Activated T-cell treated with anti-CD3 and anti-CD28 coated beads for 1 hour (primary cell): ENCODE measurements around the gene CYP39A1.

ENCODE experiments used
- DNase-seq: peaks from one replicate; pipeline ENCODE4 v3.0.0-alpha.2; 2020; ENCODE audit warnings: low read depth

The CYP39A1 gene

DNA sequence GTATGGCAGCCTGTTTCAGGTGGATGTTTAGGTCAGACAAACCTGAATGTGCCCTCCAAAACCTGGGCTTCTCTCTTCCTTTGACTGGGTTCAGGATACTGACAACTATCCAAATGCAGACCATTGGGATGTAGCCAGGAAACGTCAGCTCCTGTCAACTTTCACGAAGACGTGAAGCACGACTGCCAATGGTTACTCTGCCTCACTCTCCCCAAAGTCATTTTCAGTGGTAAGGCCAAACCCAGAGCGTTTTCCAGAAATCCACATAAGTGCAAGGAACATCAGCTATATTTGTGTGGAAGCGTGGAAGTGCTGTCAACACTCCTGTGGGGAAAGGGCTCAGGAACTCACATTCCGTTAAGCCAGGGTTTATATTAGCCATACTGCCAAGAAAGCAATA lies 141.3 kb downstream of the CYP39A1 start:
- DNase-seq: no peak

DNA sequence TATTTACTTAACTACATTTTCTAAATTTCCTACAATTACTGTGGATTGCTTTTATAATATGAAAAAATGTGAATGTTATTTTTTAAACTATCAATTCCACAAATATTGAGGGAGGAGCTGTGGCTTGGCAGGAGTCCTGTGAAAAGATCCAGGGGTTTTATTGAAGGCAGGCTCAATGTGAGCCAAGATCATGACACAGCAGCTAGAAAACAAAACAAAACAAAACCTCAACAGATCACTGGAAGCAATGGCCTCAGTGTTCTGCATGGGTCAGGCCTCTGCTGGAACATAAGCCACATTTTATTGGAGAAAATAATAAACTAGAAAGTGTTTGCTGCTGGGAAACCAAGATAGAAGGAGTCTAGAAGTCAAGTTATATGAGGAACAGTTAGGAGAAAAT lies 142.0 kb downstream of the CYP39A1 start:
- DNase-seq: no peak

DNA sequence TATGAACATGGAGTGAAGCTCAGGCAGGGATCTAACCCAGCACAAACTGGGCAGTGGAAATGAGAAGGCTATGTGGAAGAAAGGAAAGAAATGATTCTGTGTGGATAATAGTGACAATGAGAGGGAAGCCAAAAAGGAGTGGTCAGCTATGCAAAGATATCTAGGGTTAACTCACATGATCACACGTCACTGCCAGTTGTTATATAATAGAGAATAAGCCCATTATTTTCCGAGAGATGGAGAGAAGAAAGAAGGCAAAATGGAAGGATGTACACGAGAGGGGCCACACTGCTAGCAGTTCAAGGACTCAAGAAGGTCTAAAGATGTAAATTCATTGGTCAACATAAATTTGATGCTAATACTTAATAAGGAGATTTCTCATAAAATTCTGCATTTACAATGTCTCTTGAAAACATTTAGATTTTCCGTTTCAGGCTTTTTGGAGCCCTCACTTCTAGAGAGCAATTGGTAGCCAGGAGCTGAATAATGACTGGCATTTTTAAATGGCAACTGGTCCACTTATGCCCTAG lies 142.6 kb downstream of the CYP39A1 start:
- no peak for DNase-seq

DNA sequence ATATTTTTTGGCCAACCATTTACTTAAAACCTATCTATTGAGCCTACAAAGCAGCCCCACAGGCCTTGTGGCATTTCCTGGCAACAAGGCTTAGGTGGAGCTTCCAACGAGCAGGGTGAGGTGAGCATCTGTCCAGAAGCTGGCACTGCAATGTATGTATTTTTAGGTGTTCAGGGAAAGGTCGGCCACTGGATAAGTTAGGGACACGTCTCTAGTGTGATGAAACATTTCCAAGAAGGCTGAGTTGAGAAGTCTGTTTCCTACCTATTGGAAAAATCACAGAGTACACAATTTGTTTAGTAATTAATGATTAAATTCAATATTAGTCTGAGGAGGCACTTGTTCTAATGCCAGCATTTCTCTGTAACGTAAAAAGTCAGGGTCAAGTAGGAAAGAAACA lies 143.6 kb downstream of the CYP39A1 start:
- no peak for DNase-seq

DNA sequence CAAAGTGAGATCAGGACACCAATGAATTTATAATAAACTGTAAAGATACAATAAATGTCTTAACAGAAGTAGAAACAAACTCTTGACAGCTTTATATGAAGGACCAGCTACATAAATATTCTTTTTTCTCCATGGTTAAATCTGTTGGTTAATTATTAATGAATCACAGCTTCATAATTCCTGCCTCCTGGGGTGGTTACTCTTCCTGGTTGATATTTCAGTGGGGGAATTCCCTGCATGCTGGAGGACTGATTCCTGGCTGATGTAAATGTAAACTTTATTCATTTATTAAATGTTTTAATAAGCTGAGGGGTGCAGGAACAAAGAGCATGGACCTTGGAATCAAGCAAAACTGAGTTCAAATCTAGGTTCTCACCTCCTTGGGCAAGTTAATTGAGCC lies 145.2 kb downstream of the CYP39A1 start:
- no peak for DNase-seq

DNA sequence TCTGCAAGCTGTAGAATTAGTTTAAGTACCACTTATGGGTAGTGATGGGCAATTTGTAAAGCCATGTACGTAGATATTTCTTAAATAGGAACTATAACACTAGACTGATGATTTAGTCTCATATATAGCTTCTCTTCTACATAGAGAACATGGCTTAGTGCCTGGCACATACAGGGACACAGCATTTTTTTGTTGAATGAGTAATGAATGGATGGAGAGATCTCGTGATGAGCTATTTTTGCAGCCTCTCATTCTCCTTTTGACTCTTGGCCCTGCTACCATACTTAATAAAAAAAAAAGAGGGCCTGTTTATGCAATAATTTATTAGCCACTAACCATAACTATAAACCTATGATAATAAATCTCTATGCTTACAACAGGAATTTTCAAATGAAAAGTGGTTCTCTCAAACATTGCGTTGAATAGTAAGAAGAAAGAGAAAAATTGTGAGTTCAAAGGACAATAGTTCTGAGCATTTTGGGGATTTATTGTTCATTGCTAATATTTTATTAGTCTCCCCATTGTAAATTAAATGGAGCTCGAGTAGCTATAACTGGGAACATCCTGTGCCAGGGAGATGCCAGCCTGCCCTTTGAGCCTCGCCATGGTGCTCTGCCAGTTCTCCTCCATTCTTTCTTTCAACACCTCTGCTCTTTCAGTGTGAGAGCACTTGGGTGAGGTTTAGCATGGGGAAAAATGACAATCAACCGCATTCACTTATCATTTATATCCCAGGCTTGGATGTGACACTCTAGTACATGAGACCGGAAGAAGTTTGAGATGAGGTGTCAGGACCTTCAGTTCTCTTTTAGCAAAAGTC lies 146.7 kb downstream of the CYP39A1 start:
- DNase-seq: no peak

DNA sequence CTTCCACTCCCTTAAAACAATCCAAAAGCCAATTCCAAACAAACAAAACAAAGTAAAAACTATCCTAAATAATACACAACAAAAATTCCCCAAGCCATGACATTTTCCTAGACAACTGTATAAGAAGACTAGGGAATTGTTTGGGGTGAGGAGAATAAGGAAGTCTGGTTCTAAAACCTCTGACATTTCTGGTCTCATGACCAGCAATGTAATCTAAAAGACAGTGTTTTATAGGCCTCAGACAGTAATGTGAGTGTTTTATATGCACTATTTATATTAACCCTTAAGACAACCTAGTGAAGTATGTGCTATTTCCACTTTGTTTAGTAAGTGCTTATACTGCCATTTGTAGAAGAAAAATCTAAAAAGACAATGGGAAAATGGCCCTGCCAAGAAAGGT lies 148.4 kb downstream of the CYP39A1 start:
- no peak for DNase-seq

DNA sequence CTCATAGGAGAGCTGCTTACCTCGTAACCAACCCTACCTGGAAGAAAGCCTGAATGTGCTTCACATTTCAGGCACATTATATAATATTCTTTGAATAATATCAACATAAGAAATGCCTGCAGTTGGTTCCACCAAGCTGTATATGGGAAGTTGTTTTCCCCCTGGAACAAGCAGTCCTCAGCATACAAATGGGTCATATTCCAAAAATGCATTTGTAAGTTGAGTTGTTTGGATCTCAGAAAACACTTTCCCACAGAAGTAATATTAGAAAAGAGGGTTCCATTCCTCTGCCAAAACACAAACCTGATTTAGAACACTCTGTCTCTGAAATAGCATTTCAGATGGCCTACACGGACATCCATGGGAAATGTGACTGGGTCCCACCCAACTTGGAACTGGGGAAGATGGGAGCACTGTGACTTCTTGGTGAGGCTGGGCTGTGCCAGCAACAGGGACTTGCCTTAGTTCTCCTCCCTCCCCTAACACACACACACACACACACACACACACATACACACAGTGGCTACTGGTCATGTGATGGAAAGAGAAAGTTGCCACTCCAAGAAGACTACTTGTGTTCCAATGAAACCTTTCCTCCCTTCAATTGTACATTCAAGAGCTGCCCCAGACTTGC lies 150.0 kb downstream of the CYP39A1 start:
- no peak for DNase-seq

DNA sequence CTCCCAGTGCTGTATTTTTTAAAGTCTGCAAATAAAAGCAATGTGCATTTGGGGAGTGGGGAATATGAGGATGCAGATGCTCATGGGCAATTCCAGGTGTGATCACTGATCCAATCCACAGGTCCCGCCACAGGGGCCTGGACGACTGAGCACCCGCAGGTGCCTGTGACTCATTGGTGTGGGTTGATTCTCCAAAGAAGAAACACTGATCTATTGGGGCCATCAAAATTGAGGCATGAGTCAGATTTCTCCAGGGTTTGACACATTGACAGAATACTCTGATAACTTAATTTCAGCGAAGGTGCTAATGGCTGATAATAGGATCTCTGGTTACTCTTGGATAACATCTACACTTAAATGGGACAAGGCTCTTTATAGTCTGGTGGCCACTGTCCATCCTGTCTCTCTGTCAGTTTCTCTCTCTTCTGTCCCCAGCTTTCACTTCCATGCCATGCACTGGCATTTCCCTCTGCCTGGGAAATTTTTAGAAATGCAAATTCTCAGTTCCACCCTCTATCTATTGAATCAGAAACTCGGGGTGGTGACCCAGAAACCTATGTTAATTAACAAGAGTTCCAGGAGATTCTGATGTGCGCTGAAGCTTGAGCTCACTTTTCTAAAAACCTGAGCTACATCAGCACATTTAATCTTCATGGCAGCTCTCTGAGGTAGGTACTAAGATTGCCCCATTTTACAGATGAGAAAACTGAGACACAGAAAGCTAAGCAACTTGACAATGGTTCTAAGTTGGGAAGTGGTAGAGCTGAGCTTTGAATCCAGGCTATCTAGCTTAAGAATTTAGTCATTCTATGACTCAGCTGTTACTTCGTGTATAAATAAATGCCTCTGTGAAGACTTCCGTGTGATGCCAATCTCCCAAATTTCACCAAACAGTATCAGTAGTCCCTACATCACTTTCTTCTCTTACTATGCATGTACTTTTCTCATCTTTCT lies 151.2 kb downstream of the CYP39A1 start:
- DNase-seq: no peak

DNA sequence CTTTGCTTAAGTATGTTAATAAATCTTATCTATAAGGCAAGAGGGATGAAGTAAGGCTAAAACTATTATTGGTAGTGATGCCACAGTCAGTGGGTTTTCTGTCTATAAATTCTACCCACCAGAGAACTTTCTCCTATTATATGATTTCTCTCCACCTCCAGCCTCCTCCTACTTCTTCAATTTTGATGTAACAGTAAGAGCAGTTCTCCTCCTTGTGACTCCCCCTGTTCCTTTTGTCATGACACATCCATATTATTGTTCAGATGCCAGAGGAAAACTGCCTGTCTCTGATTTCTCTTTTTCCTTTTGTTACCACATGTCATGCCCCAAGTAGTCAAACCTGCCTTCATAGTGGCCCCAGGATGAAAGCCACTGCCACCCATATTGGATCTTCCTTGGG lies 152.2 kb downstream of the CYP39A1 start:
- DNase-seq: no peak
